Inflammatory macrophage treated with lipopolysaccharide for 1 hour (primary cell): ENCODE data around the gene TRMU.

Experiments
- DNase-seq, 2 donors: peaks; one replicate each; pipeline ENCODE4 v3.0.0-alpha.2; 2020 to 2022

Gene TRMU

DNA sequence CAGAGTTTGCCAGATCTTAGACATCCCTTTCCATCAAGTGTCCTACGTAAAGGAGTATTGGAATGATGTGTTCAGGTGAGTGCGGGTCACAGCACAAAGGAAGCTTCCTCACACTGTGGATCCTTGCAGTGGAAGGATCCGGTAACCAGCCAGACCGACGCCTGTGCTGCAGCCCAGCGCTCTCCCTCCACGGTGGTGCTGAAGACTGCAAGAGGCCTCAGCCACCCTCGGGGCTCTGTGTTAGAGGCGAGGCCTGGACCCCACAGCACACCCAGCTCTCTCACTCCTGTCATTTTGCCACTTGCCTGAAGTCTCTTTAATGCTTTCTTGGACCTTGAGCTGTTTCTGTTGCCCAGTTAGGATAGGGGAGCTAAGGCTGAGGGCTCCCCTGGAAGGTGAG is 2.4 kb downstream of the TRMU start:
- DNase-seq = no peak

DNA sequence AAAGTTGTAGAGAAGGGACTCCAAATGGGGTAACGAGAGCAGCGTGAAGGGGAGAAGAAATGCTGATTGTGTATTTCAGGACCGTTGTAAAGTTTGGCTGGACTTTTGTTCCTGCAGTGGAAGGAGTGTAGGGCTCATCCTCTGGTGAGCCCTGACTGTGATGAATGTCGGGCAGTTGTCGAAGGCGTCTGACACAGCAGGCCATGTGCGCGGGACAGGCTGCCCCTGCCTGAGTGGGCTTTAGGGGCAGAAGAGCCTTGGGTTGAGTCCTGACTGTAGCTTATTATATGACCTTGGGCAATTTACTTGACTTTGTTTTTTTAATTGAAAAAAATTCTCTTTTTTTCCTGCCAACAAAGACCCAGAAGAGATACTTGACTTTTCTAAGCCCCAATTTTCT is 3.1 kb downstream of the TRMU start:
- no peak for DNase-seq

DNA sequence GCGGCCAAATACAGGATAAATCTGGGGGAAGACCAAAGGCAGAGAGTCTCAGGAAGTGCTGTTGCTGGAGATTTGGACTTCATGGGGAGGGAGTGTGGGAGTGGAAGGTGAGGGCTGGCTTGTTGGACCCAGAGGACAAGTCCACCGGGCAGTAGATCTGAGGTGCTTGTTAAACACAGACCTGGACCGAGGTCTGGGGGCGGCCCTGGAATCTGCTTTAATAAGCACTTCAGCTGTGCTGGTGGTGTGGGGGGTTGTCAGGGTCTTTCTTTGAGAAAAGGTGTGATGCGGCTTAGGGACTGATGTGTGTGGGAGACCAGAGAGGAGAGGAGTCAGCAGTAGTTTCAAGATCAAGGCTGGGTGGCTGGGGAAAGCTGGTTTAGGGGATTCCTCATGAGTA is 4.4 kb downstream of the TRMU start:
- no peak for DNase-seq

DNA sequence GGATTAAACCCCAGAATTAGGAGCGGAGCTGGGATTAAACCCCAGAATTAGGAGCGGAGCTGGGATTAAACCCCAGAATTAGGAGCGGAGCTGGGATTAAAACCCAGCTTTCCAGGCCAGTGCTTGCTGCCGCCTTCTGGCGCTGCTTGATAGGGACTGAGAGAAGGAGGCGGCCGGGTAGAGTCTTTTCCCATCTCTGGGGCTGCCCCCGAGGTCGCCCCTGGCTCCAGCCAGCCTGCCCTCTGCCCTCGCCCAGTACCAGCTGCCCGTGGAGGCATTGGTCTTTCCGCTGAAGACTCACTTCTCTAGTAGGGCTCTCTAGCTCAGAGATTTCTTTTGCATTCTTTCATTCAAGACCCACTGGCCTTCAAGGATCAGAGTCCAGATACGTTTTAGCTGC is 5.2 kb downstream of the TRMU start:
- DNase-seq = no peak

DNA sequence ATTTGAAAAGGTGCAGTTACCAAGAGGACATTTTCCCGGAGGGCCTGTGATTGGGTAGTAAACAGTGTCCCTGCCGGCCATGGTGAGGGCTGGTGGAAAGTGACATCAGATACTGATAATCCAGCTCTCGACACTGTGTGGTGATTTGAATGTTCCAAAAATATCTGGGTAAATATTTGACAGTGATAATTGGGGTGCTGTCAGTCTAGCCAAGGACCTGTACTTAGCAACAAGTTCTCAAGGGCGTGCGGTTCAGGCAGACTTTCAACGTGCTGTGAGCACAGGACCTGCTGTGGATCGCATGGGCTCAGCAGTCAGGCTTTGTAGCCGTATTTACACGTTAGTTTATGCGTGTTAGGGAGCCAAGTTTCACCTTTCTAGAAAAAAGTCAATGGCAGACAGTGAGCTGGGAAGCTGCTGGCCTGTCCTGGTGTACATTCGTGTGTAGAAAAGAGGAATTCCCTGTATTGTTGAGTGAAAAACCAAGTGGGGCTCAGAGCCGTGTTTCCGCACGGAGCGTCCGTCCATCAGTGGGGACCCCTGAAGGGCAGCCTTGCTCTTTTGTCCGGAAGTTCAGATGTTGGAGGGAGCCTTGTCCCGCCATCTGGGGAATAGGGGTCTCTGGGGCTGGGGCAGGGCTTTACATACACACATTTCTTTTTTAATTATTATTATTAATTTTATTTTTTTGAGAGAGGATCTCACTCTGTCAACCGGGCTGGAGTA is 11.3 kb downstream of the TRMU start:
- DNase-seq = no peak

DNA sequence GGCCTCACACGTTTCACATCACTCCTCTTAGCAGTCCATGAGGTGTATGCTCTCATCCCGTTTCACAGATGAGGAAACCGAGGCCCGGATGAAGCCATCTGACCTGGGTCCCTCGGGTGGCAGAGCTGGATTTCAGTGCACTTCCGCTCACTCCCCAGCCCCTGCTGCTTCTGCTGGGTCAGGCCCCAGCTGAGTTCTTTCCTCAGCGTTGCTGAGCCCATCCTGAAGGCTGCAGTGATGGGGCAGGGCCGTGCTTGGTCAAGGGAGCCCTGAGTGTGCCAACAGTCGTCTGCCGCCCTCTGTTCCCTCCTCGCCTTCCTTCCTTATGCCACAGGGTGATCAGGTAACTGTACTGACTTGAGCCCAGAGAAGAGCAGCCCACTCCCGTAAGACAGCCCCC is 12.1 kb downstream of the TRMU start:
- DNase-seq = no peak

DNA sequence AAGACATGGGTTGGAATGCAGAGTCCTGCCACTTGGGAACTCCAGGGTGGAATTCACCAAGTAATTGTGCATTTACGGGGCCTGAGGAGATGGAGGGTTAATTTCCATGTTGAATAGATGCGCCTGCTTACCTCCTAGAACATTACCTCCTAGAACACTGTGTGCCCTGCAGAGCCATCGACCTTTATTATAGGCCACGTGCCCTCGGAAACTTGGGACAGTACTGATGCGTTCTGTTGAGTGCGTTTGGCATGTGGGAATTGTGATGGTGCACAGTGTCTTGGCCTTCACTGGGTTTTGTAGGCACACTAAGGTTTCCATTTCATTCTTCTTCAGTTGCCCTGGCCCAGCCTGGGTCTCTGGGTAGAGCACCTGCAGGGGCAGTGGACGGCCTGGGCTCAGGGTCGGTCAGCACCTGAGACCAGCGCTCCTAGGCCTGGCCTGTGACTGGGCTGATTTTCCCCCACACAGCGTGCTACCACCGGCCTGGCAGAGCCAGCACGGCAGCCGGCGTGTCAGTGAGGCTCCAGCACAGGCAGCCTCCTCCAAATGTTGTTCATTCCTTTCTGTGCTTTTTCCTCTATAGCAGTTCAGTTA is 12.7 kb downstream of the TRMU start:
- no peak for DNase-seq

DNA sequence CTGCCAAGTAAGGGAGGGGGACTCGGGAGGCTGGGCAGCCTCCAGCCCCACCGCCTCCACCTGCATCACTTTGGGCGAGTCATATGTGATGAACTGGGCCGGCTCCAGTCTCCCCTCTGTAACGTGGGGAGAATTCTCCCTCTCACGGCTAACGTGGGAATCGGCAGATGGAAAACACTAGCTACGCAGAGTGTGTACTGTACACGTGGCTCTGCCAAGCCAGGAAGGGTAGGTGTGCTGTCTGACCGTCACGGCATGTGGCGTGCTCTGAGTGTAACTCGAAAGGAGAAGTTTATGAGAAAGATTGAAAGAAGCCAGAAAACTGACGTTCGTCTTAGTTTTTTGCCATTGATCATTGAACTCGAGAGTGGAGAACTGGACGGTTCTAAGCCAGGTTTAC is 13.7 kb downstream of the TRMU start:
- no peak for DNase-seq

DNA sequence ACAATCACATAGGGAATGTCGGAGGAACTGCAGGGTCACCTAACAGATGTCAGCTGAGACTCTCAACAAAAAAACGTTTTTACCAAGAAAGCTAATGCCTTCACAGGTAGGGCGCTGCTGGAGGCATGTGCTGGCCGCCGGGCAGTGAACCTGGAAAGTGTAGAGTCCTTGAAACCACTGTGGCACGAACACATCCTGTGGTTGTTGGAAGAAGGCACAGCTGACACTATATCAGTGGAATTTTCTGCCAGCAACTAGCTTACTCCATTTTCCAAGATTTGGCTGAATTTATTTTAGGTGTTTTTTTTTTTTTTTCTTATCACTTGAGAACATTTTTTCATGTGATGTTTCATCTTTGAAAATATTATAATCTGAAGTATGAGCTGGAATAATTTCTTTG is 14.2 kb downstream of the TRMU start:
- no peak for DNase-seq

DNA sequence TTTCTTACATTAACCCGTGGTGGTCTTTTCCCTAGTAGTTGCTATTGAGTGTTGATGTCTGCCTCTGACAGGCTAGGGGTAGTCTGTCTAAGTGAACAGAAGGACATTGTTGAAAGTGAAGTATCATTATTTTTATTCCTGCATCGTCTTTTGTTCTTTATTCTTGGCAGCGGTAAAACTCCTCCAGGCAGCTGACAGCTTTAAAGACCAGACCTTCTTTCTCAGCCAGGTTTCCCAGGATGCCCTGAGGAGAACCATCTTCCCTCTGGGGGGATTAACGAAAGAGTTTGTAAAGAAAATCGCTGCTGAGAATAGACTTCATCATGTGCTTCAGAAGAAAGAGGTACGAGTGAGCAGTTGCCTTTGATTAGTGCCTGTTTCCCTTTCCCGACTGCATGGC is 14.6 kb downstream of the TRMU start:
- DNase-seq = no peak

DNA sequence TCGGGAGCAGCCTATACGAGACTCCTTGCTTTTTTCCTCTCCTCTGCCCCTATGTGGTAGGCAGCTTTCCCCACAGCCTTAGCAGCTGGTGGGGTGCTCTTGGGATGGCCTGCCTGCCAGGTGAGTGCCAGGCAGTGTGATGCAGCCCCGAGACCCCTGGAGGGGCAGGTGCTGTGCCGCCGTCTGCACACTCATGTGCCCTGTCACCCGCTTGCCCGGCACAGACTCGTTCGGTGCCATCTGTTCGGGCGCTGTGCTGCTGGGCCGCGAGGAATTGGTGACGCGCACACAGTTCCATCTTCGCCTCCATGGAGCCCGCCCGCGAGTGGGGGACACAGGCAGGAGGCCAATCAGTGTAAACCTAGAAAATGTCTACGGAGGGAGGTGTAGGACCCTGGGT is 15.1 kb downstream of the TRMU start:
- no peak for DNase-seq

DNA sequence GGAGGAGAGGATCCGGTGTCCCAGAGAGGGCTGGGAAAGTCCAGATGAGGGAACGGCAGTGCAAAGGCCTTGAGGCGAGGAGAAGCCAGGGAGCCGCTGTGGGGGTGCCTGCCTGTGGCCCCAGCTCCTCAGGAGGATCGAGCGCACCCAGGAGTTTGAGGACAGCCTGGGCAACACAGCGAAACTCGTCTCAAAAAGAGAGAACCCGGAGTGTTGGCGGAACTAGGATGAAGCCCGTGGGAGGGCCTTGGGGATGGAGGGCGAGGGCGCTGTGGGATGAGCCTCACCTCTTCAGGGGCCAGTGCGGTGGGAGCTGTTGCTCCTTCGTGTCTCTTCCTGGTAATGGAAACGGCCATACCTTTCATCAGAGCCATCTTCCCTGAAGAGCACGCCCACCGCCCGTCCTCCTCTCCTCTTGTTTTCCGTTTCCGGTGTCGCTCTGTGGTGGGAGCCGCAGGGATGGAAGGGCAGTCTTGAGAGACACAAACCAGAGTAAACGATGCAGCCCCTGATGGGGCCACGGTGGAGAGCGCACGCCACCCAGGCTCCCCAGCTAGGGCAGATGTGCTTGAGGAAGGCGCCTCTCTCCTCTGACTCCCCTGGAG is 15.7 kb downstream of the TRMU start:
- DNase-seq = no peak

DNA sequence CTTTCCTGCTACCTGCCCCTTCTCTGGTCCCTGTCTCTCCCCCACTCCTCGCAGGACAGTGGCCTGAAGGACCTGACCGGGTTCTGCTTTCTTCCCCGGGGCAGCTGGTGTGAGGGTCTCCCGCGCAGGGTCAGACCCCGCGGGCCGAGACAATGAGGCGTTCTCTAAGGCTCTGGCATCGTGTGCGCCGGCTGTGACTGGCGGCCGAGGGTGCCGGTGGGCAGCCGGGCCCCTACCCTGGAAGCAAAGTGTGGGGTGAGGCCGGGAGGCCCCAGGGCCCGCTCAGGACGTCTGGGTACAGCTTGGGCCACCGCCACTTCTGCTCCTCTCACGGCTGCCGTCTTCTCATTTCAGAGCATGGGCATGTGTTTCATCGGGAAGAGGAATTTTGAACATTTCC is 16.3 kb downstream of the TRMU start:
- DNase-seq = no peak

DNA sequence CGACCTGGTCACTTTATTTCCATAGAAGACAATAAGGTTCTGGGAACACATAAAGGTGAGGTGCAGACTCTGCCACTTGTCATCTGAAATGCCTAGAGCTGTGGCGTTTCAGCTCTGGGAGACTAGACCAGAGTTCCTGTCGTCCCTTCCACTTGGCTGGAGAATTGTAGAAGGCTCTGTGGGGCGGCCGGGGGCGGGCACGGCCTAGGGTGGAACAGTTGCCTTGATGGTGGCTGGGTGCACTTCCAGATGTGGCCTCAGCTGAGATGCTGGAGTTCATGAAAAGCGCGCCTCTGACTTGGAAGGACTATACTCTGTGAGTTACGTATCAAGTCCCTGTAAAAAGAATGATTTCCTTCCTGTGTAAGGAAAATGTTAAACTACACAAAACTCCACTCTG is 16.8 kb downstream of the TRMU start:
- no peak for DNase-seq

DNA sequence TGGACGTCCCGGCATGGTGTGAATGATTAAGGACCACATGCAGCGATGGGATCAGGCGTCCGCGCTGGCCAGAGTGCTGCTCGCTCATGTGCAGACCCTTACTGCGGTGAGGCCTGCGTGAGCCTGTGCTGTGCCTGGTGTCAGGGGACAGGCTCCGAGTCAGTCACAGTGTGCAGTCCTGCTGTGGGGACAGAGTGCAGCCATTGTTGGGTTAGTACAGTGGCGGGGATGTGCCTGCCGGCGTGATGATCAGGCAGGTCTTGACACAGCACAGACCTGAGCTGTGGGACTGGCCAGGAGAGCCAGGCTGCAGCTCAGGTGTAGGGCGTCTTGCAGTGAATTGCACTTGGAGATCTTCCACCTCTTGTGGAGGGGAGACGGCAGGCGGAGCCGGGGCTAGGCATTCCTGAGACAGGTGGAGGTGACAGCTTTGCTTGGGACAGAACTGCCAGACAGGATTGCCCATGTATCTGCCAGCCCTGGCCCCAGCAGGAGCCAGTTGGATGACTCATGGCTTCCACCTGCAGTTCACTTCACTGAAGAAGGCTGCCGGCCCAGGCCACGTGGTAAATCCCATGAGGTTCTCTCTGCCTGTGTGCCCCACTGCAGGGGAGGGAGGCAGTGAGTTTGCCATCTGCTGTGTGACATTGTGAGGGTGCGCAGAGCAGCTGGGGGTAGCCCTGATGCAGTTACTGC is 17.3 kb downstream of the TRMU start:
- no peak for DNase-seq

DNA sequence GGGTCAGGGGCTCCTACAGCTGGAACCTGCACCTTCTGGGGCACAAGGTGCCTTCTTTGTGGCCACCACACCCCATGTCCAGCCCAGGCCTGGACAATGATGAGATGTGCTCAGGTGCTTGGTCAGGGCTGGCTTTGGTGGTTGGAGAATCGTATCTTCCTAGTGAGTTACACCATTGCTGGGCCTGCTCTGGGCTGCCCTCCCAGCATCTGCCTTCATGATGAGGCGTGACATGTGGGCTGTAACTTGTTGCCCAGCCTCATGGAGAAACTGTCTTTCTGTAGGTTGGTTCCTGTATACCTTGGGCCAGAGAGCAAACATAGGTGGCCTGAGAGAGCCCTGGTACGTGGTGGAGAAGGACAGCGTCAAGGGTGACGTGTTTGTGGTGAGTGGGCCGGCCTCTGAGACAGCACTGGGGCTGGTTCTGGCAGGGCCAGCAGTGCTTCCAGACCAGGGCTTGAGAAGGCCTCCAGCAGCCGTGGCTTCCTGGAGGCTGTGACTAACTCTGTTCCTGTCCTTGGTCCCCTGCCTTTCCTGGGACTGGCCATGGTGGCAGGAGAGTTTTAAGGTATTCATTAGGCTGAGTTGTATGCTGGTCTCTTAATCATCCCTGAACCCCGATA is 18.1 kb downstream of the TRMU start:
- DNase-seq = no peak

DNA sequence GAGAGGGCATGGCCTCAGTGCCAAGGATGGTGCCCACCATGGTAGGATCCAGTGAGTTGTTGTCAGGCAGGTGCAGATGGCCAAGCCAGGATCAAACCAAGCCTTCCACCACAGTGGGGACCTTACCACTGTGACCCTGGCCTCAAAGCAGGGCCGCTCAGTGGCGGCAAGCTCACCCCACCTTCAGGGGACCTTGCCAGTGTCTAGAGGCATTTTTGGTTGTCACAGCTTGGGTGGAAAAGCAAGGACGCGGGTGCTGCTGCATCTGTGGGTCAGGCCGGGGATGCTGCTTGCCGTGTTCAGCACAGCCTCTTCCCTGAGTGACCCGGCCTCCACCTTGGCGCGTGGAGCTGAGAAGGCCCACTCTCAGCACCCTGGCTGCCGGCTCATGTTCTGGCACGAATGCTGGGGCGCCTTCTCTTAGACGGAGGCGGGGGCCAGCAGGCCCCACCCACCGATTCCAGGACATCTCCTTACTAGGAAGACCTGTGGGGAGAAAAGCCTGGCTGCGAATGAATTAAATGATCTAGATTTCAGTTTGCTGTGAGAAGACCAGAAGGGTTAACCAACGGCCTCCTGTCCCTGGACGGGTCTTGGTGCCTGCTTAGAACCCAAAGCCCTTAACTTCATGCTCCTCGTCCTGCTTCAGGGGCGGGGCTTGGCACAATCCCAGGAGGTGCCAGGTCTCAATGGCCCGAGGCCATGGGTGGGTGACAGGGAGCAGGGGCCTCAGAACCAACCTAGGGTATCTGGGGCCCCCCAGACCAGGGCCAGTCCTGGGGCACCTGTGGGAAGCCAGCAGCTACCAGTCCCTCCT is 18.9 kb downstream of the TRMU start:
- no peak for DNase-seq

DNA sequence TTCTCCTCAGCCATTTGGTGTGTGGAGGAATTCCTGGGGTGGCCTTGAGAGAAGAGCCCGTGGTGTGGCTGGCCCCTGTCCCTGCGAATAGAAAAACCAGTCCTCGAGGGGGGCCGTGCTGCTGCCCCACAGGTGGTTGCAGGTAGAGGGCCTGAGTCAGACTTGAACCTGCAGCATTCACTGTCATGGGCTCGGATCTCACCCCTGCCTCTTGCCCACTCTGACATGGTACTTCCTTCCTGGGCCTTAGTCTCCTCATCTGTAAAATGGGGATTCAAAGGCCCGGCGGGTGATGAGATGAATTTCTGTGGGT is 19.4 kb downstream of the TRMU start:
- DNase-seq = no peak

DNA sequence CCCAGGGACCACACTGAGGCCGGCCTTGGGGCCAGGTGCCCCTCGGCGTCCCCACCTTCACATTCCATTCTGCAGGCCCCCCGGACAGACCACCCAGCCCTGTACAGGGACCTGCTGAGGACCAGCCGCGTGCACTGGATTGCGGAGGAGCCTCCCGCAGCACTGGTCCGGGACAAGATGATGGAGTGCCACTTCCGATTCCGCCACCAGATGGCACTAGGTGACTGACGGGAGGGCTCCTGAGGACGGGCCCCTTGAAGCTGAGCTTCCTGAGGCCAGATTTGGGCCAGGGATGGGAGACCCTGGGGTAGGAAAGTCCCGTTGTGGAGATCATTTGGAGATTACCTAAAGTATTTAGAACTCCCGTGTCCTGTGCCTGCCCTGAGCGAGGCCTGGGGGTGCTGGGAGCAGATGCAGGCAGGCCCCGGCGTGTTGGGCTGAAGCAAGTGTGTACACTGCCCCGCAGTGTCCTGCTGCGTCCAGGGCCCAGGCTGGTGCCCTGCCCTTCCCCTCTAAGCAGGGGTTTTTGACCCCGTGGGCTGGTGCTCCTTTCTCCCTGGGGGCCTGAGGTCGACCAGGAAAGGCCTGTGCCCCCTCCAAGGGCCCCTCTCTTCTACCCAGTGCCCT is 20.0 kb downstream of the TRMU start:
- peak; percentile 38 to 83 for DNase-seq

DNA sequence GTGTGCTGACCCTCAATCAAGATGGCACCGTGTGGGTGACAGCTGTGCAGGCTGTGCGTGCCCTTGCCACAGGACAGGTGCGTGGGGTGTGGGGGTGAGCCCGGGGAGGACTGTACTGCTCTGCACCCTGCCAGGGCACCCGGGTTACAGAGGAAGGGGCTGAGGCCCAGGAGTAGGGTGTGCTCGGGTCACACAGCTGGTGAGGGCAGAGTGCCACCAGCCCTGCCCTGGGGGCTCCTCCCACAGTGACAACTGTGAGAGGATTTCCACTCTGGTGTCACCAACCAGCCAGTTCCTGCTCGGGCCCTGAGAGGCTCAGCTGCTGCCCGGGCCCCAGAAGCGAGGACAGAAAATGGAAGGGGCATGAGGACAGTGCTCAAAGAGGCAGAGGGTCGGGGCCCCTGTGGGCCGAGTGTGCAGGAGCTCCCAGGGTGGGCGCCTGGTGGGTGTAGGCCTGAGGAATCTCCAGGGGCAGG is 20.5 kb downstream of the TRMU start:
- DNase-seq = no peak

DNA sequence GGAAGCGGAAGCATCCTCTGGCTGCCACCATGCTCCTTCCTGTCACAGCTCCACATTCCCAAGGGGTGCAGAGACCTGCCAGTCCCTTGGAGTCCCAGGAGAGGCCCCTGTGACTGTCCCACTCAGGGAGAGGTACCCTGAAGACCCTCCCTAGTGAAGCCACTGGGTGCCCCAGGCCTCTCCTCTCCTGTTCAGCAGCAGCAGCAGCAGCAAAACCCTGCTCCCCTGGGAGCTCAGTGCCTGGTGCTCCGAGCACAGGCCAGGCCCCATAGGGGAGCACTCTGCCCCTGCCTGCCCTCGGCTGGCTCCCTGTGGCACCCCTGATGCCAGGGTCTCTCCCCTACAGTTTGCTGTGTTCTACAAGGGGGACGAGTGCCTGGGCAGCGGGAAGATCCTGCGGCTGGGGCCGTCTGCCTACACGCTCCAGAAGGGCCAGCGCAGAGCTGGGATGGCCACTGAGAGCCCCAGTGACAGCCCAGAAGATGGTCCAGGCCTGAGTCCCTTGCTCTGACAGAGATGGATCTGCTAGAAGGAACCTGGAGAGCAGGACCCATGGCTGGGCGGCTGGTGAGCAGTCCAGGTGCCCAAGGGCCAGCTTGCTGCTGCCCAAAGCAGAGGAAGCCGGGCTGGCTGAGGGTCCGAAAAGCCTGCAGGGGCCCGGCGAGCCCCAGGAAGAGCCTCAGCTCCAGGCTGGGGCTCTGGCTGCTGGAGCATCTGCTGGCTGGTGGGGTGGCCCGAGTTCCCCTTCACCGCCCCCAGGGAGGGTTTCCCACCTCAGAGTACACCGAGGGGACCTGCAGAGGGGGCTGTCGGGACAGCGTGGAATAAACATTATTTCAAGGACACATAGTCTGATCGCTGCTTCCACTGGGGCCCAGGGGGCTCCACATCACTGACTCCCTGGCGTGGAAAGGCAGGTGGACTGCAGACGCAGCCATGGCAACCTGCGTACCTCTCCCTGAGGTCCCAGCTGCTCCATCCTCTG is 21.3 kb downstream of the TRMU start:
- no peak for DNase-seq
